Middle frontal gyrus (tissue), 1 donor: Measurements from ENCODE around the gene MOV10L1.

Source experiments
- DNase-seq: peaks from one replicate; pipeline ENCODE4 v3.0.0-alpha.2; 2015; ENCODE audit warnings: low spot score; ENCODE audit errors: extremely low spot score

MOV10L1 gene

DNA sequence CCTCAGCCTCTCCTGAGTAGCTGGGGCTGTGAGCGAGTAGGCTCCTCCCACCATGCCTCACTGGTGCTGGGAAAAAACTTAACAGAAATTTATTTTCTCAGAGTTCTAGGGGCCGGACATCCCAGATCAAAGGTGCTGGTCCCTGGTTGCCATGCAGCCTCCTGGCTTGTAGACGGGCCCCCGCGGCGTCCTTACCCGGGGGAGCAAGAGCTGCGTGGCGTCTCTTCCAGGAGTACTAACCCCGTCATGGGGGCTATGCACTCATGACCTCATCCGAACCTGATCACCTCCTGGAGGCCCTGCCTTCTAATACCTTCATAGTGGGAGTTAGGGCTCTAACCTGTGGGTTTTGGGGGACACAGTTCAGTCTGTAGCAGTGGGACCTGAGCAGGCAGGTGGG, 98.5 kb downstream of the MOV10L1 start:
- DNase-seq: no peak

GRCh38 chr22:50189184-50189848, 99.5 kb downstream of the MOV10L1 start:
- no peak for DNase-seq

DNA sequence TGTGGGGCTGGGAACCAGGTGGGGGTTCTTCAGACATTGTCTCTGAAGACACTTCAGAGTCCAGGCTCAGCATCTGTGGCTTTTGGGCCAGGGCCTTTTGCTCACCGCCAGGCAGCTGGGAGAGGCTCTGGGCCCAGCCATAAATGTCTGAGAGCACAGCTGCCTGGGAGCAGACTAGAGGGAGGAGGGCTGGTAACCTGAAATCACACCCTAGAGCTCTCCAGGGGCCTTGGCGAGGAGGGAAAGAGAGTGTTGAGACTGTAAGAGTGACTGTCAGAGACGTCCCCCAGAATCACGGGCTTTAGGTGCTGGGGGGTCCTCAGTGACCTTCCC, 100.0 kb downstream of the MOV10L1 start:
- no peak for DNase-seq

- no peak for DNase-seq
These were observed 100.6 kb downstream of the MOV10L1 start for GRCh38 chr22:50190182-50190940.

GRCh38 chr22:50190941-50191741, 101.3 kb downstream of the MOV10L1 start:
- no peak for DNase-seq

DNA sequence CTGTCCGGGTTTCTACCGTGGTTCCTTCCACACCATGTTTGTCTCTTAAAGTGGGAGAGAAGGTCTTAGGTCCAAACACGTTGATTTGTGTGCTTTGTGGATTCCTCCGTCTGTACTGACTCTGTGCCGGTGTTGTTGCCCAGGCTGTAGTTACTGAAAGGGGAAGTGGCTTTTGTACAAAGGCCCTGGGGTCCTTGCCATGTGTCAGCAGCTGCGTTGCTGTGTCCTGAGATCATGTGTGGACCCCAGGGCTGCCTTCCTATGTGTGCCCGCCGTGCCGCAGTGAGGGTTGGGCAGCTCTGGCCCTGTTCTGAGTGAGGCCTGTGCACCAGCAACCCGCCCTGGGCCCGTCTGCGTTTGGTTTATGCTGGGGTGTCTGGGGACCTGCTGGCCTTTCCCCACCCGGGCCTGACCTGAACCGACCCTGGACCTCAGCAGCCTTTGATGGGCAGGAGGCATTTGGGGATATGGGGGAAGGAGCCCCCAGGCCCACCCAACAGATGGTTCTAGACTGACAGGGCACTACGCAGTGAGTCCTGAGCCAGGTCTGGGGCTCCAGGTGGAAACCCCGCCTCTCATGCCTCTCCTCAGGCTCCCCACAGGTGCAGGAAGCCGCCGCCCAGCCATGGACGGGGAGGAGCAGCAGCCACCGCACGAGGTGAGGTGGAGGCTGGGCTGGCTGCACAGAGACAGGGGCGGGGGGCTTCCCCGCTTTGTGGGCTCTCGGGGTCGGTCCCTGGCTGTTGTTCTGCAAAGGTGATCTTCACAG, 102.8 kb downstream of the MOV10L1 start:
- DNase-seq: no peak

DNA sequence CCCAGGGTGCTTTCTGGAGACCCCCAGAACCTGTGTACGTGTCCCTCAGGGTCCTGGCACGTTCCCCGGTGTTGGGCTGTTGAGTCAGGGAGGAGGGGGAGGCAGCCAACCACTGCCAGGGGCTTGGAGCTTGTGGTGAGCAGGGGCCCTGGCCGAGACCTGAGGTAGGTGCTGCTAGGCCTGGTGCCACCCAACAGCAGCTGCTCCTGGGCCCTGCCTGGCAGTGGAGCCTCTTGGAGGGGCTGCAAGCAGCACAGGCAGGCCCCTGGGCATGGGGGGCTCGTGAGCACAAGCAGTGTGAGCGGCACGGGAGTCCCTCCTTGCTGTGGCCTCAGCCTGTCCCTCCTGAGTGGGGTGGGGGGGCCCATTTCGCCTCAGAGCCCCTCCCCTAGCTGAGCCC, 103.8 kb downstream of the MOV10L1 start:
- DNase-seq: no peak

GRCh38 chr22:50194037-50194805, 104.4 kb downstream of the MOV10L1 start:
- DNase-seq: no peak

- no peak for DNase-seq
These were observed 106.5 kb downstream of the MOV10L1 start for GRCh38 chr22:50196256-50196655.

GRCh38 chr22:50197000-50197800, 107.4 kb downstream of the MOV10L1 start:
- no peak for DNase-seq

DNA sequence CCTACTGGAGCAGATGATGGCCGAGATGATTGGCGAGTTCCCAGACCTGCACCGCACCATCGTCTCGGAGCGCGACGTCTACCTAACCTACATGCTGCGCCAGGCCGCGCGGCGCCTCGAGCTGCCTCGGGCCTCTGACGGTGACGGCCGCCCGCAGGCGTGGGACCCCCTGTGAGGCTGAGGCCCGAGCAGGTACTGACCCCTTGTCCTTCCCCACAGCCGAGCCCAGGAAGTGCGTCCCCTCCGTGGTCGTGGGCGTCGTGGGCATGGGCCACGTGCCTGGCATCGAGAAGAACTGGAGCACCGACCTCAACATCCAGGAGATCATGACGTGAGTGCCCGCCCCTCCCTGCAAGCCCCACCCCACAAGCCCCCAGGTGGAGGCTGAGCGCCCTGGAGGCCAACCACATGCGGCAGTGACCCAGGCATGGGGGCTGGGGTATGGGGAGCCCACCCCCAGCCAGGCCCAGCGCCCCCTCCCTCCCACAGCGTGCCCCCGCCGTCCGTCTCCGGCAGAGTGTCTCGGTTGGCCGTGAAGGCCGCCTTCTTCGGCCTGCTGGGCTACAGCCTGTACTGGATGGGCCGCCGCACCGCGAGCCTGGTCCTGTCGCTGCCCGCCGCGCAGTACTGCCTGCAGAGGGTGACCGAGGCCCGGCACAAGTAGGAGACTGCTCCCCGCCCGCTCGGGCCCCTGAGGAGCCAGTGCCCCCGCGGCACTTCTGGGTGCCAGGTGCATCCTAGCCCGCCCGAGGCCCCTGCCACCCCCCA, 108.2 kb downstream of the MOV10L1 start:
- DNase-seq: no peak

GRCh38 chr22:50198624-50199017, 108.8 kb downstream of the MOV10L1 start:
- no peak for DNase-seq

DNA sequence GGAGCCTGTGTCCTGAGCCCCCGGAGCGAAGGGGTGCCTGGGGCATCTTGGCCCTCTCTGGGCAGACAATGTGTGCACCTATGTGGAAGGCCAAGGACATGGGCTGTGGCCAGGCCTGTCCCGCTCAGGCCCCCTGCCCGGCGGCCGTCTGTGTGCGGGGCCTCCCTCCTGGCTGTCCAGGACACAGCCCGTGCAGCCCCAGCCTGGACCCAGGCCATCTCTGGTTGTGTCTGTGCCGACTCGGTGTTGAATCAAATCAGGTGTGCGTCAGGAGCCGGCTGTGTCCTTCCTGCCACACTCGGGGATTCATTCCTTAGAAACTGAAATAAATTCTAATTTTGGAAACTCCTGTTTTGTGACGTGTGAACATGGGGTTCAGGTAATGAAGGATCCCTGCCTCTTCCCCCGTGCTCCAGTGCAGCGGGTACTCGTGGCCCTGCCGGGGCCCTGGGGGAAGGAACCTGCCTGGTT, 109.5 kb downstream of the MOV10L1 start:
- no peak for DNase-seq

- DNase-seq: no peak
These were observed 110.1 kb downstream of the MOV10L1 start for GRCh38 chr22:50199829-50200460.

DNA sequence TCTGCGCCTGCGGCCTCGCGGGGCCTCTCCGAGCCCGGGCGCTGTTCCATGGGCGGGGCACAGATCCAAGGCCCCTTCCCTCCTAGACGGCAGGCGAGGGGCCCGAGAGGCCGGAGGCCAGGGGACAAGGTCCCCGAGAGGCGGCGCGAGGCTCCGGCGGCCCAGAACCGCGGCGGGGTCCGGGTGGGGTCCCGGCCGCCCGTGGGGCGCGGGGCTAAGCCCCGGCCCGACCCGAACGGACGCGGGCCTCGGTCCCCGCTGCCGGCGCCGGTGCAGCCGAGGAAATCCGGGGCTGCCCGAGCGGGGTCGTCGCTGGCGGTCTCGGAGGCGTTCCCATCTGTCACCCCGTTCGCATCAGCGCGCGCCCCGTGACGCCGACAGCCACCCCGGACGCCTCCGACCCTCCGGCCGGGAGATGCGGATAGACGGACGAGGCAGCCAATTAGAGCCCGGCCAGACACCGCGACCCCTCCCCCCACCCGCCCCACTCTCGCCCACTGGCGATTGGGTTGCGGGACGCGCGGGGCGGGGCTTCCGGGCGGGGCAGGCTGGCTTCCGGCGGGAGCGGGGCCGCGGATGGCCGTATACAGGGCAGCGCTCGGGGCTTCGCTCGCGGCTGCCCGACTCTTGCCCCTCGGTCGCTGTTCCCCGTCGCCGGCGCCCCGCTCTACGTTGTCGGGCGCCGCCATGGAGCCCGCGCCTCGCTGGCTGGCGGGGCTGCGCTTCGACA, 110.8 kb downstream of the MOV10L1 start, which contains the start of gene SELENOO:
Gene SELENOO, plus strand, starts transcription at position 551 of the 730 bp plus-strand sequence. Its CDS starts 26 bp downstream, at position 577.
- peak; percentile 83 for DNase-seq

DNA sequence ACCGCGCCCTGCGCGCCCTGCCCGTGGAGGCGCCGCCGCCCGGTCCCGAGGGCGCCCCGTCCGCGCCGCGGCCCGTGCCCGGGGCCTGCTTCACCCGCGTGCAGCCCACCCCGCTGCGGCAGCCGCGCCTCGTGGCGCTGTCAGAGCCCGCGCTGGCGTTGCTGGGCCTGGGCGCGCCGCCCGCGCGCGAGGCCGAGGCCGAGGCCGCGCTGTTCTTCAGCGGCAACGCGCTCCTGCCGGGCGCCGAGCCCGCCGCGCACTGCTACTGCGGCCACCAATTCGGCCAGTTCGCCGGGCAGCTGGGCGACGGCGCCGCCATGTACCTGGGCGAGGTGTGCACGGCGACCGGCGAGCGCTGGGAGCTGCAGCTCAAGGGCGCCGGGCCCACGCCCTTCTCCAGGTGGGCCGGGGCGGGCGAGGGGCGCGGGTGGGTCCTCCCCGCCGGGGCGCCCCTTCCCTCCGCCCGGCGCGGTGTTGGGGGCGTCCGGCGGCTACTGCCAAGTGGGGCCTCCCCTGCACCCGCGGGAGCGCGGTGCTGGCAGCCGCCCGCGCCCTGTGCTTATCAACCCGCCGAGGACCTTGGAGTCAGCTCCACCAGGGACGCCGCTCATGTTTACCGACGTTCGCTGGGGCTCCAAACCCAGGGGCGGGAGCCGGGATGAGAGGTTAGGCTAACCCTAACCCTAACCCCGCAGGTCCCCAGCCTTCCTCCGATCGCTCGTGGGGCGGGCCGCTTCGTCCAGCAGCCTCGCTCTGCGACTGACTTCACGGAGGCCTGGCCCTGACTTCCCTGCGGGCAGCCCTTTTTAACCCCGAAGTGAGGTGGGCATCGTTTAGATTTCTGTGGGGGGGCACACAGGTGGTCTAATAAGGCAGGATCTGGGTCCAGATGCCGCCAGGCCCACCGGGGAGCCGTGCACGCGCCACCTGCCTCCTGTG, 111.7 kb downstream of the MOV10L1 start:
- no peak for DNase-seq
